Neuron (in vitro differentiated cells): ENCODE measurements around the gene ADIPOR1.
"Not testable (repeated sequence)": the region's sequence is repeated elsewhere in the genome, so short reads cannot be mapped to it uniquely, and the experiment has no call there.

Source experiments
- H2AFZ ChIP-seq: one replicate; pipeline ENCODE4 v1.6.1; 2013; ENCODE audit warnings: low read depth, mild to moderate bottlenecking, inconsistent platforms, low read length, moderate library complexity
- H3K27me3 ChIP-seq: one replicate; pipeline ENCODE4 v1.6.1; 2013; ENCODE audit warnings: low read length; ENCODE audit not compliant: insufficient read depth
- H3K36me3 ChIP-seq: one replicate; pipeline ENCODE4 v1.6.1; 2013; ENCODE audit warnings: low read length; ENCODE audit not compliant: insufficient read depth
- H3K4me1 ChIP-seq: one replicate; pipeline ENCODE4 v1.6.1; 2013; ENCODE audit warnings: low read length; ENCODE audit not compliant: insufficient read depth
- H3K4me3 ChIP-seq: 2 replicates; pipeline ENCODE4 v1.5.1; 2013; ENCODE audit warnings: mild to moderate bottlenecking, low read length, moderate library complexity
- H3K9me3 ChIP-seq: one replicate; pipeline ENCODE4 v1.6.1; 2013; ENCODE audit warnings: low read length

The ADIPOR1 gene, protein sequence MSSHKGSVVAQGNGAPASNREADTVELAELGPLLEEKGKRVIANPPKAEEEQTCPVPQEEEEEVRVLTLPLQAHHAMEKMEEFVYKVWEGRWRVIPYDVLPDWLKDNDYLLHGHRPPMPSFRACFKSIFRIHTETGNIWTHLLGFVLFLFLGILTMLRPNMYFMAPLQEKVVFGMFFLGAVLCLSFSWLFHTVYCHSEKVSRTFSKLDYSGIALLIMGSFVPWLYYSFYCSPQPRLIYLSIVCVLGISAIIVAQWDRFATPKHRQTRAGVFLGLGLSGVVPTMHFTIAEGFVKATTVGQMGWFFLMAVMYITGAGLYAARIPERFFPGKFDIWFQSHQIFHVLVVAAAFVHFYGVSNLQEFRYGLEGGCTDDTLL

DNA sequence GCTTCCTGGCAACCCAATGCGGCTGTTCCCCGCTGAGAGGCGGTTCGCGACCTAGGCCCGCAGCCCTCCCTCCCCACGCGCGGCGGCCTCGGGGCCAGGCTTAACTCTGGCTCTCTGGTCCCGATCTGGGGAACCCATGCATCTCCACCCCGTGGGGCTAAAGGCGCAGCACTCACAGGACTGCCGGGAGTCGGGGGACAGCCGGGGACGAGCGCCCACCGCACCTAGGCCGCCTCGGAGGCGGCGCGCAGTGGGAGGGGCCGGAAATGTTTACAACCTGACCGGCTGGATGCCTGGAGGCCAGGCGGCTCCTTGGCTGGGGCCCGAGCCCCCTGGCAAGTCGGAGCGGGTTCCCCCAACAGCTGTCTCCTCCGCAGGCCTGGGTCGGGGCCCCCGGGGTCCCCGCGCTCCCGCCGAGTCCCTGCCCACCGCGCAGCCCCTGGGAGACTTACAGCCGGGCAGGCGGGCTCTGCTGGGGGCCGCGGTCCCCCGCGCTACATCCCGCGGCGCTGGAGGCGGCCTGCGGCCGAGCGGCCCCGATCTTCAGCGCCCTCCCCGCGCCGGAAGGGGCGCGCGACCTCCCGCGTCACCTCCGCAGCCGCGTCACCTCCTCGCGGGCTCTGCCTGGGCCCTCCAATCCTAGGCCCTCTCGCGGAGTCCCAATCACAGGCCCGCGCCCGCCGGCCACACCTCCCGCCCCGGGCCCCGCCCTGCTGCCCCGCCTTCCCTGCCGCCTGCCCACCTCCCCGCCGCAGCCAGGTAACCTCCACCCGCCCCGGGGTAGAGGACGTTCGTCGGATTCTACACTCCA is at the start of gene ADIPOR1:
ADIPOR1 (minus strand) TSS at position 580 of the 811 bp plus-strand sequence. CDS start 7,242 bp downstream, outside the sequence.
- H3K9me3 ChIP-seq: no peaks in the 10 kb centered on the region
- H3K4me3 ChIP-seq: peak within 1 kb of the TSS; percentile 98
- peaks cover 20% of the 10 kb centered on the region for H3K4me1 ChIP-seq
- H3K36me3 ChIP-seq: no peaks in the 10 kb centered on the region
- H2AFZ ChIP-seq: peak within 1 kb of the TSS; percentile 98
- H3K27me3 ChIP-seq: no peaks in the 10 kb centered on the region

DNA sequence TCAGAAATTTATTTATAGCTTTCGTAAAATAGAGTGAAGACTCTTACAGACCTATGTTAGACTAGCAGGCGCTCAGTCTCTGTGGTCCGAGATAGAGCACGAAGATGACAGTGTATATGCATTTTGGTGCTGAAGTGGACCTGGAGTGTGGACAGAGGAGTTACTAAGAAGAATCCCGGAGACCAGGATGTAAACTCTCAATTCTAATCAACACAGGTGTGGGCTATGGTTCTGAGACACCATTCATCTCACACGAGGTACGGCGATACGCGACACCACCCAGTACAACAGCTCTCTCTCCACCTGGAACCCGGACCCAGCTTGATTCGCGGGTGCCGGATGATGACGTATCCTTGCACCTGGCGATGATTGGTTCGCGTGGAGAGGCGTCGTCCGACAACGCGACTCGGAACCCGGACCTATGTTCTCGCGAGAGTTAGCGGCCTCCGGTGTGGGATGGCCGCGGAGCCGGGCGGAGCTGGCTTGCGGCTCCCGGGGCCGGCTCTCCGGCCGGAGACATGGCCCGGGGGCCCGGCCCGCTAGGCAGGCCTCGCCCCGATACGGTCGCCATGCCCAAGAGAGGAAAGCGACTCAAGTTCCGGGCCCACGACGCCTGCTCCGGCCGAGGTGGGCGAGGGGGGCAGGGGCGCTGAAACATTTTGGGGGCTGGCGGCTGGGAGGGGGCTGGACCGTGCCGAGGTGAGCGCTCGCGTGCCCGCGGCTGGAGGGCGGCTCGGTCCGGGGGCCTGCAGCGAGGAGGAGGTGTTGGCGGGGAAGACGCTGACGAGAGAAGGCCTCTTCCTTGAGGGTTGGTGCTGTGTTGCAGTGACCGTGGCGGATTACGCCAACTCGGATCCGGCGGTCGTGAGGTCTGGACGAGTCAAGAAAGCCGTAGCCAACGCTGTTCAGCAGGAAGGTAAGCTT is 49.1 kb upstream of the ADIPOR1 start, which contains the start of gene TMEM183A:
TMEM183A (plus strand) TSS at position 427 of the 924 bp plus-strand sequence; CDS start at position 519, 92 bp downstream.
- Histone ChIP-seq H2AFZ (peak within 1 kb of the TSS; percentile 14), H3K9me3 (no peaks in the 10 kb centered on the region), H3K4me1 (peaks cover 11% of the 10 kb centered on the region), H3K4me3 (peak within 1 kb of the TSS; percentile 66), H3K36me3 (peaks cover 36% of the 10 kb centered on the region), H3K27me3 (no peaks in the 10 kb centered on the region)

DNA sequence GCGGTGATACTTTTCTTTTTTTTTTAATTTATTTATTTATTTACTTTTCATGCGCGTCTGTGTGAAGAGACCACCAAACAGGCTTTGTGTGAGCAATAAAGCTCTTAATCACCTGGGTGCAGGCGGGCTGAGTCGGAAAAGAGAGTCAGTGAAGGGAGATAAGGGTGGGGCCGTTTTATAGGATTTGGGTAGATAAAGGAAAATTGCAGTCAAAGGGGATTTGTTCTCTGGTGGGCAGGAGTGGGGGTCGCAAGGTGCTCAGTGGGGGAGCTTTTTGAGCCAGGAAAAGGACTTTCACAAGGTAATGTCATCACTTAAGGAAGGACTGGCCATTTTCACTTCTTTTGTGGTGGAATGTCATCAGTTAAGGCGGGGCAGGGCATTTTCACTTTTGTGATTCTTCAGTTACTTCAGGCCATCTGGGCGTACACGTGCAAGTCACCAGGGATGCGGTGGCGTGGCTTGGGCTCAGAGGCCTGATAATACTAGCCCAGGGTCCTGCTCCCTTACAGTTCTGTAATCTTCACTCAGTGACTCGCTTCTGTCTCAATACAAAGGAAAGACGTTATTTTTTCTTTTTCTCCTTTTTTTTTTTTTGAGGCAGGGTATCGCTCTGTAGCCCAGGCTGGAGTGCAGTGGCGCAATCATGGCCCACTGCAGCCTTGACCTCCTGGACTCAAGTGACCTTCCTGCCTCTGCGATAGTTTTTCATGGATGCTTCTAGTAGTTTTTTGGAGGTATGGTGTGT is 47.5 kb upstream of the ADIPOR1 start:
- H2AFZ ChIP-seq, H3K4me3 ChIP-seq, H3K9me3 ChIP-seq, H3K27me3 ChIP-seq: not testable (repeated sequence)
- peaks cover 11% of the 10 kb centered on the region for H3K4me1 ChIP-seq
- peaks cover 21% of the 10 kb centered on the region for H3K36me3 ChIP-seq

DNA sequence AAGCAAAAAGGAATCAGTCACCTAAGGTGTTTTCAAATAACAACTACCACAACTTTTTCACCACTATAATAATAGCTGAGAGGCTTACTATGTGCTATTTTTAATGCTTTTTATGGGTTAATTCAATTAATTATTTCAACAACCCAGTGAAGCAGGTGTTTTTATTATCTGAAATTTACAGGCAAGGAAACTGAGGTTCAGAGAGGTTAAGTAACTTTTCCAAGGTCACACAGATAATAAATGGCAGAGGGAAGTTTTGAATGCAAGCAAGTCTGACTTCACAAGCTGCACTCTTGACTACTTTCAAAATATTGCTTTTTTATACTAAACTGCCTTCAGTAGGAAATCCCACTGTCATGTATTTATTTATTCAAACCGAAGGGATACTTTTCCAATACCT is 44.8 kb upstream of the ADIPOR1 start:
- Histone ChIP-seq H3K4me1 (no peaks in the 10 kb centered on the region), H3K9me3 (no peaks in the 10 kb centered on the region), H3K36me3 (no peaks in the 10 kb centered on the region), H2AFZ (no peak overlapping the region), H3K27me3 (no peaks in the 10 kb centered on the region), H3K4me3 (no peak overlapping the region)

DNA sequence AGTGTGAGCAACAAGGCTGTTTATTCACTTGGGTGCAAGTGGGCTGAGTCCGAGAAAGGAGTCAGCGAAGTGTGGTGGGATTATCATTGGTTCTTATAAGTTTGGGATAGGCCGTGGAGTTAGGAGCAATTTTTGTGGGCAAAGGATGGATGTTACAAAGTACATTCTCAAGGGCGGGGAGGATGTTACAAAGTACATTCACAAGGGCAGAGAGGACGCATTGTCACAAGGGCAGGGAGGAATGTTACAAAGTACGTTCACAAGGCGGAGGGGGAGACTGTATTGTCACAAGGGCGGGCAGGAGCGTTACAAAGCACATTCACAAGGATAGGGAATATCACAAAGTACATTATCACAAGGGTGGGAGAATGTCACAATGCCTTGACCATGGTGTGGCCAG is 43.9 kb upstream of the ADIPOR1 start:
- no peaks in the 10 kb centered on the region for H3K36me3 ChIP-seq
- no peaks in the 10 kb centered on the region for H3K4me1 ChIP-seq
- H3K9me3 ChIP-seq: no peaks in the 10 kb centered on the region
- H2AFZ ChIP-seq: no peak overlapping the region
- H3K27me3 ChIP-seq: no peaks in the 10 kb centered on the region
- H3K4me3 ChIP-seq: no peak overlapping the region

DNA sequence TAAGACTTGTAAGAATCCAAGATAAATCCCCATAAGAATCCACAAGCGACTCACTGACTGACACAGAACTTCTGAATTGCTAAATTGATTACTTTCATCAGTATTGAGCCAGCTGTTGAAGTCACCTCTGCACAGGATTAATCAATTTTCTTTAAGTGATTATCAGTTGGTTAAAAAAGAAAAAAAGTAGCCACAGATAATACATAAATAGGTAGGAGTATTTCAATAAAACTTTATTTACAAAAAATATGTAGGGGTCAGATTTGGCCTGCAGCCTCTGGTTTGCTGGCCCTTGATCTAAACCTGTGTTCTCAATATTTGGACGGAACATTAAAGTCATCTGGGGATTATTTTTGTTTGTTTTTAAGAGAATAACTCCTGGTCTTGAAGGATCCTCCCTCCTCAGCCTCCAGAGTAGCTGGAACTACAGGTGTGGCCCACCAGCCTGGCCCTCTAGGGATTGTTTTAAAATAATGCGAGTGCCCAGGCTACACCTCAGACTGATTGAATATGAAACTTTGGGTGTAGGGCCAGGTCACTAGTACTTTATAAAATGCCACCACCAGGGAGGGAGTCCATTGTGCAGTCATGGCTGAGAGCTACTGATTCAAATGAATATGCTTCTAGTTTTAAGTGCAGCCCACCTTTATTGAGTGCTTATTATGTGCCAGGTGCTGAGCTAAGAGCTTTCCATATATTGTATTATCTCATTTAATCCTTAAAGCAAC is 42.3 kb upstream of the ADIPOR1 start:
- no peaks in the 10 kb centered on the region for H3K9me3 ChIP-seq
- H2AFZ ChIP-seq: no peak overlapping the region
- no peaks in the 10 kb centered on the region for H3K4me1 ChIP-seq
- peaks cover 6% of the 10 kb centered on the region for H3K27me3 ChIP-seq
- no peaks in the 10 kb centered on the region for H3K36me3 ChIP-seq
- no peak overlapping the region for H3K4me3 ChIP-seq

DNA sequence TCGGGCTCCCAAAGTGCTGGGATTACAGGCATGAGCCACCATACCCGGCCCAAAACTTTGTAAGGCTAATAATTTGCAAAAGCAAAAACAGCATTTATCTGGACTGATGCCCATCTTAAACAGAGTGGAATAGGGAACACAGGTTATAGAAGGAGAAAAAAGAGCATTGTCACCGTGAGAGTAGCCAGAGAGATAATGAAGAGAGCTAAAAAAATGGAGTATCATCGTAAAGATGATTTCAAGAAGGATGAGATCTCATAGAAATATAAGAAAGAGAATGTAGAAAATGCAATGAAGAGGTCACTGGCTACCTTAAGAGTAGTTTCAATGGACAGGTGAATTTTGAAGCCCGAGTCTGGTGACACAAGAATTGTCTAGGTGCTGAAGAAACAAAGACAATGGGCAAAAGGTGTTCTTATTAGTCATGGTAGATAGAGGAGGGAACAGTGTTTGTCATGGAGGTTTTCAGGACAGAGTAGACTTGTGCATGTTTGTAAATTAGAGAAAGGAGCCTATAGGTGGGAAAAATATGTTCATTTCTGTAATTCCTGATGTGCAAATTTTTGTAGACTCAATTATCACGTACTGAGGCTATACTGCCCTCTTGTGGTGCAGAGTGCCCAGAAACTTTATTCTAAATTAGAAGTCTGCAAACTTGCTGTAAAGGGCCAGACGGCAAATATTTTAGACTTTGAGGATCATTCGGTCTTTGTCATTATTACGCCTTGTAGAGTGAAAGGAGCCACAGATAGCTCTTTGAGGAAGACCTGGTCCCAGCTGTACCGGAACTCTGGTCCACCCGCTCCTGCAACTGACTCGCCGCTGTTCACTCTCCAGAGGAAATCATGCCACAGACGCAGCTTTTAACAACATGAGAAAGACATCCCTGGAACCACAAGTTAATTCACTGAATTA is 41.0 kb upstream of the ADIPOR1 start:
- no peaks in the 10 kb centered on the region for H3K4me1 ChIP-seq
- no peaks in the 10 kb centered on the region for H3K36me3 ChIP-seq
- no peak overlapping the region for H3K4me3 ChIP-seq
- peaks cover 6% of the 10 kb centered on the region for H3K27me3 ChIP-seq
- no peak overlapping the region for H2AFZ ChIP-seq
- H3K9me3 ChIP-seq: no peaks in the 10 kb centered on the region

DNA sequence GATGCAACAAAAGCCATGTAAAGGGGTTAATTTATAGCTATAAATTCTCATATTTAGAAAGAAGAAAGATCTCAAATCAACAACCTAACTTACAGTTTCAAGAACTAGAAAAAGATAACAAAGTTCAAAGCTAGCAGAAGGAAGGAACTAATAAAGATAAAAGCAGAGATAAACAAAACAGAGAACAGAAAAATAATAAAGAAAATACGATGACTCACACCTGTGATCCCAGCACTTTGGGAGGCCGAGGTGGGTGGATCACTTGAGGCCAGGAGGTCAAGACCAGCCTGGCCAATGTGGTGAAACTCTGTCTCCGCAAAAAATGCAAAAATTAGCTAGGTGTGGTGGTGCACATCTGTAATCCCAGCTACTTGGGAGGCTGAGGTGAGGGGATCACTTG is 36.6 kb upstream of the ADIPOR1 start:
- Histone ChIP-seq H3K36me3 (no peaks in the 10 kb centered on the region), H3K4me3 (no peak overlapping the region), H3K9me3 (no peaks in the 10 kb centered on the region), H2AFZ (no peak overlapping the region), H3K27me3 (peaks cover 11% of the 10 kb centered on the region), H3K4me1 (no peaks in the 10 kb centered on the region)

DNA sequence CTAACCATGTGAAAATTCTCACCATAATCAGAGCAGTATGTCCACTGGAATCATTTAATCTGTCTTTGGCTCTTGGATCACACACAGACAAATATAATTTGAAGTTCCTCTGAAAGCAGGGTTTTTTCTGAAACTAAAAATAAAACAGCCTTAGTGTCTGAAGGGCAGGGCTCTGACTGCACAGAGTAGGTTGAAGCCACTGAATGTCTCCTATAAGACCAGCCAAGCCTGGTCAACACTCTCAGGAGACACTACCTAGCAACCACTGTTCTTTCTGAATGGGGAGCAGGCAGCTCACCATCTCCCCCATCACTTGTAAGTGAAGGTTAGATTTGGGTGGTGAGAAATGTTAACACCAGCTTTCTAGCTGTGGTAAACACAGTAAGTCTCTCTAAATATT is 33.0 kb upstream of the ADIPOR1 start:
- Histone ChIP-seq H3K36me3 (no peaks in the 10 kb centered on the region), H3K4me1 (no peaks in the 10 kb centered on the region), H3K9me3 (no peaks in the 10 kb centered on the region), H2AFZ (no peak overlapping the region), H3K27me3 (peaks cover 31% of the 10 kb centered on the region), H3K4me3 (no peak overlapping the region)

DNA sequence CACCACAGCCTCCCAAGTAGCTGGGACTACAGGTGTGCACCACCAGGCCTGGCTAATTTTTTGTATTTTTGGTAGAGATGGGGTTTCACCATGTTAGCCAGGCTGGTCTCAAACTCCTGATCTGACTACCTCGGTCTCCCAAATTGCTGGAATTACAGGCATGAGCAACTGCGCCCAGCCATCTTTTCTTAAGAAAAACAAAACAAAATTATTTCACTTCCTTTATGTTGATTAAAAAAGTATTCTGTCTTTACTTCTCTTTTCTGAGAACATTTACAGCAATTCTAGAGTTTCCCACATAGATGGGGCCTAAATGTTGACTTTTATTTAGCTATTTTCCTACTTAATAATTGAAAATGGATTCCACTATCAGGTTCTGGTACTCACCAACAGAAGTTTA is 31.8 kb upstream of the ADIPOR1 start:
- Histone ChIP-seq H3K36me3 (no peaks in the 10 kb centered on the region), H3K27me3 (peaks cover 27% of the 10 kb centered on the region), H2AFZ (no peak overlapping the region), H3K4me1 (no peaks in the 10 kb centered on the region), H3K4me3 (no peak overlapping the region), H3K9me3 (no peaks in the 10 kb centered on the region)

DNA sequence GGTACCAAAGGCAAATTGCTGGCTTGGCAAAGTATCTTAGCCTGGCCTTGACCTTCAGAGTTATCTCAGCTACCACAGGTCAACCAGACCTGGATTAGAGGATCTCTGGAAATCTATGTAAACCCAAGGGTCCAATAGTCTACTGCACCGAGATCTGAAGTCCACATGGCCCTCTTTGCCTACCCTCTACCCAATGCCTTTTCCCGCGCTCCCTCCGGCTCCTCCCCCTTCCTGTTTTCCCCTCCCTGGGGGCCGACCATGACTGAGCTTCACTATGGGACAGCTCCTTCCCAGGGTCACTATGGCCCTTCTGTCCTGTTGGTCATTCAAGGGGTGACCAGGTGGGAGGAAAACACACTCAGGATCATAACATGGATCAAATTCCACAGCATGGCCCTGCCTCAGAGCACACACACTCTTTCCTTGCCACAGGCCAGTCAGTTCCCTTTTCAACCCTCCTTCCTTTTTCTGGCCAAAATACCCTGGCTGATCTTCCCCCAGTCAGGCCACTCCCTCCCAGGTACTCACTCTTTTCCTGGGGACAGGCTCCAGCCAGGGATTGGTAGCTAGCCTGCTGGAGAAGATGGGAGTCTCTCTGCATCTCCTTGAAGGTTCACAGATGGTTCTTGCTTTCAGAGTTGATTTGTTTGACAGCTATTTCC is 29.9 kb upstream of the ADIPOR1 start:
- Histone ChIP-seq H2AFZ (no peak overlapping the region), H3K27me3 (peaks cover 27% of the 10 kb centered on the region), H3K36me3 (no peaks in the 10 kb centered on the region), H3K4me1 (no peaks in the 10 kb centered on the region), H3K9me3 (no peaks in the 10 kb centered on the region), H3K4me3 (no peak overlapping the region)
